Activated T-cell treated with anti-CD3 and anti-CD28 coated beads, Interleukin-2, amount 50 U/mL, for 24 hours (primary cell): ENCODE data around the gene TNFRSF14.

Experiments
- DNase-seq: peaks from one replicate; pipeline ENCODE4 v3.0.0-alpha.2; 2020
- H3K27ac Mint-ChIP-seq: 2 replicates; pipeline ENCODE4 v1.8.0; 2020; ENCODE audit warnings: mild to moderate bottlenecking, mixed read lengths
- H3K27me3 Mint-ChIP-seq: 2 replicates; pipeline ENCODE4 v1.8.0; 2020; ENCODE audit warnings: mixed read lengths
- H3K36me3 Mint-ChIP-seq: 2 replicates; pipeline ENCODE4 v1.8.0; 2020; ENCODE audit warnings: low read depth, mixed read lengths
- H3K4me1 Mint-ChIP-seq: 2 replicates; pipeline ENCODE4 v1.8.0; 2020; ENCODE audit warnings: low read depth, mixed read lengths
- H3K4me3 Mint-ChIP-seq: 2 replicates; pipeline ENCODE4 v1.8.0; 2020; ENCODE audit warnings: mild to moderate bottlenecking, moderate library complexity, mixed read lengths
- H3K9me3 Mint-ChIP-seq: 2 replicates; pipeline ENCODE4 v1.8.0; 2020; ENCODE audit warnings: mixed read lengths

Gene TNFRSF14

DNA sequence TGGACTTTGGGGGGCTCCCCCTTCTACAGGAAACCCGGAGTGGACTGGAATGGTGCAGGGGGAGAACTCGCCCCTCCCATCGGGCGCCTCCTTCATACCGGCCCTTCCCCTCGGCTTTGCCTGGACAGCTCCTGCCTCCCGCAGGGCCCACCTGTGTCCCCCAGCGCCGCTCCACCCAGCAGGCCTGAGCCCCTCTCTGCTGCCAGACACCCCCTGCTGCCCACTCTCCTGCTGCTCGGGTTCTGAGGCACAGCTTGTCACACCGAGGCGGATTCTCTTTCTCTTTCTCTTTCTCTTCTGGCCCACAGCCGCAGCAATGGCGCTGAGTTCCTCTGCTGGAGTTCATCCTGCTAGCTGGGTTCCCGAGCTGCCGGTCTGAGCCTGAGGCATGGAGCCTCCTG lies at the start of gene TNFRSF14:
TSS of gene TNFRSF14 (plus strand) at position 95 of the 401 bp plus-strand sequence. CDS start at position 389, 294 bp downstream.
- peak; percentile 83 for DNase-seq

GRCh38 chr1:2506901-2507565 lies 49.1 kb upstream of the TNFRSF14 start:
- peaks cover 3% of the 10 kb centered on the region for H3K4me1 Mint-ChIP-seq
- H3K27ac Mint-ChIP-seq: no peak overlapping the region
- H3K4me3 Mint-ChIP-seq: no peak overlapping the region
- no peak for DNase-seq
- H3K9me3 Mint-ChIP-seq: no peaks in the 10 kb centered on the region
- H3K36me3 Mint-ChIP-seq: peaks cover 35% of the 10 kb centered on the region
- H3K27me3 Mint-ChIP-seq: no peaks in the 10 kb centered on the region

More for the DNA sequence above, at the start of gene TNFRSF14:
- Mint-ChIP-seq H3K4me1 (peaks cover 46% of the 10 kb centered on the region), H3K27ac (peak within 1 kb of the TSS; percentile 98), H3K9me3 (no peaks in the 10 kb centered on the region), H3K4me3 (peak within 1 kb of the TSS; percentile 99), H3K36me3 (peaks cover 49% of the 10 kb centered on the region), H3K27me3 (no peaks in the 10 kb centered on the region)

- Mint-ChIP-seq H3K9me3 (no peaks in the 10 kb centered on the region), H3K27ac (no peak overlapping the region), H3K27me3 (no peaks in the 10 kb centered on the region), H3K36me3 (peaks cover 42% of the 10 kb centered on the region), H3K4me1 (peaks cover 3% of the 10 kb centered on the region), H3K4me3 (no peak overlapping the region)
- DNase-seq: no peak
Observed at GRCh38 chr1:2507744-2508155, 48.4 kb upstream of the TNFRSF14 start.

DNA sequence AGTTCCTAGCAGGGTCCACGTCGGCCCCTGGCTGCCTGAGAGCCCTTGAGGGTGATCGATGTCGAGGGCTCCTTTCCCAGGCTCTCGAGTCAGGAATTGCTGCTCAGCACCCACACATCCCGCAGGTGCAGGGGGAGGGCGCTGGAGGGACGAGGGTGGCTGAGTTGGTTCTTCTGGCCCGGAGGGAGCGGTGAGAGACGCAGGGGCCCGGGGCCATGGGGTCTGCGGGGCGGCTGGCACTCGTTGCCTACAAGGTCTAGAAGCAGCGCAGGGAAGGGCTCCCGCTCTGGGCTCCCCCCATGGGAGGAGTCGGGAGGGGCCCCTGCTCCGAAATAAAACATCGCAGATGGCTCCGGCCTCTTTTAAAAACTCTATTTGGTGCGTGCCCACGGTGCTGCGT lies 48.0 kb upstream of the TNFRSF14 start:
- Mint-ChIP-seq H3K36me3 (peaks cover 47% of the 10 kb centered on the region), H3K27ac (no peak overlapping the region), H3K9me3 (no peaks in the 10 kb centered on the region), H3K27me3 (no peaks in the 10 kb centered on the region), H3K4me1 (peaks cover 3% of the 10 kb centered on the region), H3K4me3 (no peak overlapping the region)
- DNase-seq: no peak

GRCh38 chr1:2508751-2509150 lies 47.4 kb upstream of the TNFRSF14 start:
- no peak overlapping the region for H3K4me3 Mint-ChIP-seq
- H3K4me1 Mint-ChIP-seq: peaks cover 3% of the 10 kb centered on the region
- no peak overlapping the region for H3K27ac Mint-ChIP-seq
- DNase-seq: no peak
- H3K9me3 Mint-ChIP-seq: no peaks in the 10 kb centered on the region
- H3K36me3 Mint-ChIP-seq: peaks cover 52% of the 10 kb centered on the region
- H3K27me3 Mint-ChIP-seq: no peaks in the 10 kb centered on the region

DNA sequence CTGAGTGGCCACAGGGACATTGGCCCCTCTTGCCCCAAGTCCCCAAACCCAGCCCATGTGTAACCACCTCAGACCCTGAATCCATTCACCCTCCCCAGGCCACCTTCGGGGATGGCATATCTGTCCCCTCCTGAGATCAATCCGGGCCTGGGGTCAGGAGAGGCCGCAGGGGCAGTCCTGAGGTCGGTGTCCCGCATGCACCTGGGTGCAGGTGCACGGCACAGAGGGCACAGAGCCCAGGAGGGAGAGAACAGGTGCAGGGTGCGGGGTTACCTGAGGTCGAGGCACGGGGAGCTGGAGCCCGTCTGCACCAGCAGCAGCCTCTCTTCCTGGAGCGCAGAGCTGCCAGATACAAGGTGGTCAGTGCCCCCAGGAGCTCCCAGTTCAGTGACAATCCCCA lies 46.6 kb upstream of the TNFRSF14 start:
- DNase-seq: no peak
- Mint-ChIP-seq H3K4me3 (no peak overlapping the region), H3K27me3 (no peaks in the 10 kb centered on the region), H3K36me3 (peaks cover 55% of the 10 kb centered on the region), H3K9me3 (no peaks in the 10 kb centered on the region), H3K4me1 (peaks cover 3% of the 10 kb centered on the region), H3K27ac (no peak overlapping the region)

- no peaks in the 10 kb centered on the region for H3K27me3 Mint-ChIP-seq
- no peak overlapping the region for H3K27ac Mint-ChIP-seq
- no peak overlapping the region for H3K4me3 Mint-ChIP-seq
- peaks cover 60% of the 10 kb centered on the region for H3K36me3 Mint-ChIP-seq
- H3K9me3 Mint-ChIP-seq: no peaks in the 10 kb centered on the region
- H3K4me1 Mint-ChIP-seq: peaks cover under 1% of the 10 kb centered on the region
- no peak for DNase-seq
Observed at GRCh38 chr1:2510366-2511155, 45.6 kb upstream of the TNFRSF14 start.

- DNase-seq: no peak
- H3K36me3 Mint-ChIP-seq: peaks cover 83% of the 10 kb centered on the region
- H3K9me3 Mint-ChIP-seq: no peaks in the 10 kb centered on the region
- H3K4me1 Mint-ChIP-seq: no peaks in the 10 kb centered on the region
- no peak overlapping the region for H3K27ac Mint-ChIP-seq
- H3K4me3 Mint-ChIP-seq: no peak overlapping the region
- no peaks in the 10 kb centered on the region for H3K27me3 Mint-ChIP-seq
Observed at GRCh38 chr1:2512862-2513421, 43.2 kb upstream of the TNFRSF14 start.

- H3K27me3 Mint-ChIP-seq: no peaks in the 10 kb centered on the region
- no peak for DNase-seq
- no peak overlapping the region for H3K4me3 Mint-ChIP-seq
- H3K9me3 Mint-ChIP-seq: no peaks in the 10 kb centered on the region
- H3K27ac Mint-ChIP-seq: no peak overlapping the region
- no peaks in the 10 kb centered on the region for H3K4me1 Mint-ChIP-seq
- H3K36me3 Mint-ChIP-seq: peaks cover 83% of the 10 kb centered on the region
Observed at GRCh38 chr1:2513939-2514652, 42.1 kb upstream of the TNFRSF14 start.

GRCh38 chr1:2514863-2515762 lies 41.1 kb upstream of the TNFRSF14 start:
- no peak for DNase-seq
- Mint-ChIP-seq H3K36me3 (peaks cover 77% of the 10 kb centered on the region), H3K4me3 (no peak overlapping the region), H3K4me1 (no peaks in the 10 kb centered on the region), H3K27me3 (no peaks in the 10 kb centered on the region), H3K27ac (no peak overlapping the region), H3K9me3 (no peaks in the 10 kb centered on the region)

DNA sequence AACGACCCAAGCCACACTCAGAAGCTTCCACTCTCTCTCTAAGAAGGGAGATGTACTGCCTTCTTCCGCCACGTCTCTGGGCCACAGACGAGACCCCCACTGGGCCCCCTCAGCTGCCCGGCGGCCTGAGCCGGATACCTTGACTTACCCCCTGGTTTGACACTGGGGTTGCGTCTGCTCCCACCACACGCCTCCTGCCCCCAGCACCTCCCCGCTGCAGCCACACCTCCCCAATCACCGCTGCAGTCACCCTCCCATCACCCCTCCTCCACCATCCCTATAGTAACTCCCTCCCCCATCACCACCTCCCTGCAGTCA lies 40.4 kb upstream of the TNFRSF14 start:
- Mint-ChIP-seq H3K27ac (no peak overlapping the region), H3K4me1 (no peaks in the 10 kb centered on the region), H3K9me3 (no peaks in the 10 kb centered on the region), H3K4me3 (no peak overlapping the region), H3K36me3 (peaks cover 74% of the 10 kb centered on the region), H3K27me3 (no peaks in the 10 kb centered on the region)
- no peak for DNase-seq

- DNase-seq: no peak
- Mint-ChIP-seq H3K36me3 (peaks cover 78% of the 10 kb centered on the region), H3K4me3 (no peak overlapping the region), H3K9me3 (no peaks in the 10 kb centered on the region), H3K27me3 (no peaks in the 10 kb centered on the region), H3K4me1 (no peaks in the 10 kb centered on the region), H3K27ac (no peak overlapping the region)
Observed at GRCh38 chr1:2516124-2516523, 40.0 kb upstream of the TNFRSF14 start.

DNA sequence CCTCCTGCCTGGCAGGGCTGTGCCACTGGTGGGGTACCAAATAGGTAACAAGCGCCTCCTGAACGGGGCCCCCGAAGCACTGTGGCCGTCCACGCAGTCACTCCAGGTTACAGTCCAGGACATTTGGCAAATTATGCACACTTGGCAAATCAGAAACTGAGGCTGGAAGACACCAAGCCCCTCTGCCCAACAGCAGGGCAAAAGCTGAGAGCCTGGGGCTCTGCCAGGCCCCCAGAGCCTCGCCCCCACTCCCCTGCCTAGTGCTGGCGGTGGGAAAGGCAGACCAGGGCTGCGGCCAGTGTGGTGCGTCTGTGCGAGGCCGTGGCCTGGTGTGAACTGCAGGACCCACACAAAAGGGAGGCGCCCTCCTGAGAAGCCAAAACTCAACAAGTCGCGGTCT lies 39.2 kb upstream of the TNFRSF14 start:
- Mint-ChIP-seq H3K36me3 (peaks cover 78% of the 10 kb centered on the region), H3K4me3 (no peak overlapping the region), H3K4me1 (no peaks in the 10 kb centered on the region), H3K27me3 (no peaks in the 10 kb centered on the region), H3K27ac (no peak overlapping the region), H3K9me3 (no peaks in the 10 kb centered on the region)
- DNase-seq: no peak

DNA sequence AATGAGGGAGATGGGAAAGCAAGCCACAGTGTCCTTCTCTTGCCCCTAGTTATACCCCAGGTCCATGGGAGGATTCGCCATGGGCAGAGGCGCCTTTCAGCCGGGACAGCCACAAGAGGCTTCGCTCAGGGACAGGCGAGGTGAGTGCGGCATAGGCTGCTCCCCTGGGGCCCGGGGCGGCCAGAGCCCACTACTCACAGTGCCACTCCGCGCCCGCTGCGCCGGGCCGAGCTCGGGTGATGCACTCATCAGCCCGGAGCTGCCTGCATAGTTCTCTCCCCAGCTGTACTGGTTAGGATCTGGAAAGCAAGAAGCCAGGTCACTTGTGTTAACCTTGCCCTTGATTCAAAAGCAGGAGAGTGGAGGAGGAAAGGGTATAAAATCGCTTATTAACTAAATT lies 38.2 kb upstream of the TNFRSF14 start:
- H3K27ac Mint-ChIP-seq: no peak overlapping the region
- H3K4me3 Mint-ChIP-seq: no peak overlapping the region
- H3K27me3 Mint-ChIP-seq: no peaks in the 10 kb centered on the region
- peaks cover 7% of the 10 kb centered on the region for H3K4me1 Mint-ChIP-seq
- peaks cover 70% of the 10 kb centered on the region for H3K36me3 Mint-ChIP-seq
- DNase-seq: no peak
- H3K9me3 Mint-ChIP-seq: no peaks in the 10 kb centered on the region
